HepG2 (cell line): ENCODE measurements around the gene THRAP3. TPM values are rescaled to one million over a fixed set of nuclear protein-coding genes. Genes with fewer than 3 reads are reported as not detected.
A peak's percentile ranks its signal among the peaks of the same experiment; 100 is the strongest.

ENCODE experiments used
- AGO2 ChIP-seq: fragments of 200-400 bp; formaldehyde crosslinking; optimal IDR thresholded peaks from 2 replicates; pipeline ENCODE3; 2017; ENCODE audit warnings: mild to moderate bottlenecking, low read depth, low read length, moderate library complexity
- AHR ChIP-seq: IDR thresholded peaks from 2 replicates; pipeline ENCODE4 v1.6.1; 2018; ENCODE audit warnings: missing genetic modification reagents, missing compliant biosample characterization
- CBX1 ChIP-seq: IDR thresholded peaks from one replicate; pipeline ENCODE4 v1.6.1; 2016; ENCODE audit warnings: antibody characterized with exemption, low read depth
- DPF2 ChIP-seq: sonication (generic); formaldehyde crosslinking; IDR thresholded peaks from 2 replicates; pipeline ENCODE4 v1.4.0; 2020; ENCODE audit warnings: mild to moderate bottlenecking, low read depth, missing genetic modification reagents, borderline replicate concordance
- GABPB1 ChIP-seq: IDR thresholded peaks from 2 replicates; pipeline ENCODE4 v1.6.1; 2016; ENCODE audit warnings: mild to moderate bottlenecking, missing genetic modification reagents, moderate library complexity, missing compliant biosample characterization
- HMG20A ChIP-seq: IDR thresholded peaks from 2 replicates; pipeline ENCODE4 v1.6.1; 2016; ENCODE audit warnings: borderline replicate concordance
- IKZF1 ChIP-seq: fragments of 450-650 bp; IDR thresholded peaks from 2 replicates; pipeline ENCODE4 v1.7.1; 2016
- KDM2A ChIP-seq: sonication (generic); formaldehyde crosslinking; IDR thresholded peaks from 2 replicates; pipeline ENCODE4 v1.4.0; 2020; ENCODE audit warnings: low read depth, missing genetic modification reagents, borderline replicate concordance
- KLF9 ChIP-seq: IDR thresholded peaks from 2 replicates; pipeline ENCODE4 v1.6.1; 2016; ENCODE audit warnings: low read depth
- MBNL3 ChIP-seq: fragments of 250-450 bp; sonication (Bioruptor Pico); conservative IDR thresholded peaks from 2 replicates; pipeline ENCODE4 v1.8.0; 2022; ENCODE audit warnings: mild to moderate bottlenecking, inconsistent platforms
- PCBP1 ChIP-seq: fragments of 200-400 bp; formaldehyde crosslinking; IDR thresholded peaks from 2 replicates; pipeline ENCODE4 v1.6.1; 2017; ENCODE audit warnings: mild to moderate bottlenecking, low read depth, low read length, borderline replicate concordance
- PITX1 ChIP-seq: sonication (generic); formaldehyde crosslinking; IDR thresholded peaks from 2 replicates; pipeline ENCODE4 v1.5.1; 2020; ENCODE audit warnings: mild to moderate bottlenecking, missing genetic modification reagents
- PREB ChIP-seq: sonication (generic); formaldehyde crosslinking; IDR thresholded peaks from 2 replicates; pipeline ENCODE4 v1.4.0; 2020; ENCODE audit warnings: missing genetic modification reagents
- RARG ChIP-seq: sonication (generic); formaldehyde crosslinking; IDR thresholded peaks from 2 replicates; pipeline ENCODE4 v1.4.0; 2020; ENCODE audit warnings: low read depth, mild to moderate bottlenecking, missing genetic modification reagents
- RXRA ChIP-seq: sonication (generic); formaldehyde crosslinking; IDR thresholded peaks from 2 replicates; pipeline ENCODE4 v1.5.1; 2020; ENCODE audit warnings: missing genetic modification reagents
- SP140L ChIP-seq: sonication (generic); formaldehyde crosslinking; IDR thresholded peaks from 2 replicates; pipeline ENCODE4 v1.4.0; 2020; ENCODE audit warnings: missing genetic modification reagents, borderline replicate concordance
- TBX2 ChIP-seq: sonication (generic); formaldehyde crosslinking; IDR thresholded peaks from 2 replicates; pipeline ENCODE4 v1.5.0; 2020; ENCODE audit warnings: missing genetic modification reagents, mild to moderate bottlenecking, borderline replicate concordance
- ZBTB7A ChIP-seq: sonication (generic); formaldehyde crosslinking; IDR thresholded peaks from 2 replicates; pipeline ENCODE4 v1.8.0; 2022; ENCODE audit warnings: mild to moderate bottlenecking, missing genetic modification reagents
- ZC3H13 ChIP-seq: sonication (generic); formaldehyde crosslinking; IDR thresholded peaks from 2 replicates; pipeline ENCODE4 v1.8.1; 2023; ENCODE audit warnings: mild to moderate bottlenecking, missing genetic modification reagents, moderate library complexity
- ZFX ChIP-seq: sonication (generic); formaldehyde crosslinking; IDR thresholded peaks from 2 replicates; pipeline ENCODE4 v1.4.0; 2020; ENCODE audit warnings: mild to moderate bottlenecking, low read depth, missing genetic modification reagents, moderate library complexity
- ZMAT3 ChIP-seq: sonication (generic); formaldehyde crosslinking; conservative IDR thresholded peaks from 2 replicates; pipeline ENCODE4 v1.7.0; 2021; ENCODE audit warnings: missing genetic modification reagents
- ZNF207 ChIP-seq: fragments of 450-650 bp; IDR thresholded peaks from 2 replicates; pipeline ENCODE4 v1.6.1; 2016; ENCODE audit warnings: antibody characterized with exemption, borderline replicate concordance
- ZNF501 ChIP-seq: sonication (generic); formaldehyde crosslinking; IDR thresholded peaks from 2 replicates; pipeline ENCODE4 v1.5.1; 2020; ENCODE audit warnings: mild to moderate bottlenecking, moderate library complexity, missing genetic modification reagents
- ZNF687 ChIP-seq: sonication (generic); formaldehyde crosslinking; IDR thresholded peaks from 2 replicates; pipeline ENCODE4 v1.5.1; 2020; ENCODE audit warnings: mild to moderate bottlenecking, missing genetic modification reagents, moderate library complexity
- ZNF747 ChIP-seq: sonication (generic); formaldehyde crosslinking; IDR thresholded peaks from 2 replicates; pipeline ENCODE4 v1.8.1; 2023; ENCODE audit warnings: missing genetic modification reagents, mild to moderate bottlenecking, borderline replicate concordance
- ZNF776 ChIP-seq: sonication (generic); formaldehyde crosslinking; IDR thresholded peaks from 2 replicates; pipeline ENCODE4 v1.4.0; 2020; ENCODE audit warnings: mild to moderate bottlenecking, missing genetic modification reagents
- ZNF777 ChIP-seq: sonication (generic); formaldehyde crosslinking; IDR thresholded peaks from 2 replicates; pipeline ENCODE4 v1.4.0; 2020; ENCODE audit warnings: missing genetic modification reagents
- polyA plus RNA-seq, 8 experiments: library from polyadenylated mRNA; depleted of rRNA in 3 of 8; stranded (reverse) in 7 of 8; unstranded in 1 of 8; fragments of >200 nt; fragmentation: Illumina TruSeq in 4 of 8; extraction: Trizol in 4 of 8; gene quantifications; 2 replicates each; pipeline versions ENCODE4 v1.2.1 to v1.2.3, GENCODE V29; 2011 to 2016; ENCODE audit warnings: low read depth in 4 of 8, missing spikeins in 1 of 8, mixed read lengths in 1 of 8; ENCODE audit not compliant: insufficient read depth in 1 of 8
- total RNA-seq, 5 experiments: library from RNA; depleted of rRNA; stranded (reverse); fragments of >200 nt; fragmentation: Illumina TruSeq; extraction: Trizol; gene quantifications; 2 replicates each; pipeline ENCODE4 v1.2.3, GENCODE V29; 2016; ENCODE audit warnings: low read depth in 1 of 5

Gene THRAP3
- total and polyA plus RNA-seq, 2 of the 13 experiments (the other 11 are each of a cell fraction or from before 2014, with no cell fraction given): 45.0 to 92.6 TPM

GRCh38 chr1:36324353-36324703, 100.1 kb downstream of the THRAP3 start (continued):
- TF ChIP-seq ZNF687 (CRISPR knock-in tag) (peak; percentile 40; the same call in 1 of the 2 replicates), GABPB1 (CRISPR knock-in tag) (no peak), IKZF1 (no peak), SP140L (CRISPR knock-in tag) (no peak), ZMAT3 (no peak; the same call in 1 of the 2 replicates), ZBTB7A (CRISPR knock-in tag) (peak; percentile 34; the same call in 1 of the 2 replicates), RXRA (CRISPR knock-in tag) (0 out of 2 replicates have a peak, but pooled peaks have one; percentile 28), ZNF747 (CRISPR knock-in tag) (no peak), MBNL3 (CRISPR knock-in tag) (no peak), PREB (CRISPR knock-in tag) (no peak), ZFX (CRISPR knock-in tag) (no peak), ZNF207 (no peak), KDM2A (CRISPR knock-in tag) (peak; percentile 4; the same call in 1 of the 2 replicates), TBX2 (CRISPR knock-in tag) (peak; percentile 67; the same call in 1 of the 2 replicates), DPF2 (CRISPR knock-in tag) (0 out of 2 replicates have a peak, but pooled peaks have one; percentile 41), ZC3H13 (CRISPR knock-in tag) (0 out of 2 replicates have a peak, but pooled peaks have one; percentile 36), ZNF777 (CRISPR knock-in tag) (no peak), CBX1 (no peak), KLF9 (CRISPR knock-in tag) (no peak), ZNF501 (CRISPR knock-in tag) (0 out of 2 replicates have a peak, but pooled peaks have one; percentile 1), HMG20A (no peak), AHR (no peak), AGO2 (peak; percentile 32), ZNF776 (CRISPR knock-in tag) (no peak), PITX1 (CRISPR knock-in tag) (no peak), PCBP1 (0 out of 2 replicates have a peak, but pooled peaks have one; percentile 16), RARG (CRISPR knock-in tag) (no peak)
